A673 (cell line): ENCODE data around the gene GSC2. TPM values are rescaled to one million over a fixed set of nuclear protein-coding genes. Genes with fewer than 3 reads are reported as not detected.

ENCODE experiments used
- BruUV-seq: library from RNA; stranded (reverse); fragments of 400-500 nt; replicated peaks from 2 replicates; lab custom pipeline; 2021; lab: Mats Ljungman, UMichigan
- CTCF ChIA-PET: fragments of 300-600 bp; sonication (Branson Sonifier 250); formaldehyde crosslinking; loops from one replicate; lab custom pipeline; 2022; ENCODE audit warnings: antibody characterized with exemption; lab: Charles Lee
- POLR2A ChIA-PET: fragments of 300-600 bp; sonication (Branson Sonifier 250); formaldehyde crosslinking; loops from one replicate; lab custom pipeline; 2022; ENCODE audit warnings: antibody characterized with exemption; ENCODE audit not compliant: low non-redundant PET; lab: Charles Lee
- DNase-seq: peaks from one replicate; pipeline ENCODE4 v3.0.0-alpha.2; 2015; ENCODE audit warnings: low spot score
- H3K27ac ChIP-seq: fragments of 200-600 bp; sonication (generic); 2 replicates; pipeline ENCODE4 v1.5.1; 2016; ENCODE audit warnings: mixed run types, low read depth, mild to moderate bottlenecking, mixed read lengths, antibody characterized with exemption, low read length; ENCODE audit not compliant: poor library complexity, severe bottlenecking
- H3K27me3 ChIP-seq: fragments of 200-600 bp; sonication (generic); replicated peaks from 2 replicates; pipeline ENCODE4 v1.6.1; 2017; ENCODE audit warnings: mixed run types, low read depth, mild to moderate bottlenecking, mixed read lengths, antibody characterized with exemption, low read length; ENCODE audit not compliant: insufficient read depth, poor library complexity
- H3K36me3 ChIP-seq: fragments of 200-600 bp; sonication (generic); 2 replicates; pipeline ENCODE4 v1.6.1; 2016; ENCODE audit warnings: mixed run types, mild to moderate bottlenecking, mixed read lengths, antibody characterized with exemption, low read length; ENCODE audit not compliant: insufficient read depth, poor library complexity, severe bottlenecking
- H3K4me1 ChIP-seq: fragments of 200-600 bp; sonication (generic); 2 replicates; pipeline ENCODE4 v1.6.1; 2017; ENCODE audit warnings: mixed run types, mild to moderate bottlenecking, mixed read lengths, antibody characterized with exemption, low read length; ENCODE audit not compliant: insufficient read depth, poor library complexity, severe bottlenecking
- H3K4me3 ChIP-seq: fragments of 200-600 bp; sonication (generic); 2 replicates; pipeline ENCODE4 v1.5.1; 2016; ENCODE audit warnings: low read depth, mixed run types, mild to moderate bottlenecking, mixed read lengths, low read length; ENCODE audit not compliant: poor library complexity, severe bottlenecking
- H3K9me3 ChIP-seq: fragments of 200-600 bp; sonication (generic); 2 replicates; pipeline ENCODE4 v1.6.1; 2016; ENCODE audit warnings: mixed run types, low read depth, mild to moderate bottlenecking, mixed read lengths, antibody characterized with exemption, low read length; ENCODE audit not compliant: poor library complexity, severe bottlenecking
- CTCF ChIP-seq: fragments of 300-800, 200-600 bp; sonication (generic); conservative IDR thresholded peaks from 2 replicates; pipeline ENCODE4 v1.5.1; 2017; ENCODE audit warnings: low read depth, mild to moderate bottlenecking, antibody characterized with exemption, low read length, moderate library complexity, mixed read lengths
- EZH2 ChIP-seq: fragments of 200-600 bp; sonication (generic); IDR thresholded peaks from 2 replicates; pipeline ENCODE4 v1.6.1; 2017; ENCODE audit warnings: borderline replicate concordance, low read depth, mild to moderate bottlenecking, mixed read lengths, antibody characterized with exemption, low read length; ENCODE audit not compliant: poor library complexity, severe bottlenecking
- intact Hi-C: fragments of 100-400 bp; cut with micrococcal nuclease; formaldehyde crosslinking; loops from one replicate; pipeline ENCODE4 v1.10.0; 2022; ENCODE audit not compliant: unreplicated experiment
- total RNA-seq: library from RNA; stranded (reverse); gene quantifications from 2 replicates; pipeline ENCODE4 v1.2.3, GENCODE V29; 2021

GSC2 gene
- total RNA-seq, 1 experiment from 2014 or later = not detected

GRCh38 chr22:19125474-19126308 is 24.4 kb downstream of the GSC2 start:
- Histone ChIP-seq H3K4me1 (peaks cover 11% of the 10 kb centered on the region), H3K9me3 (no peaks in the 10 kb centered on the region), H3K4me3 (no peak overlapping the region), H3K27me3 (no peaks in the 10 kb centered on the region), H3K36me3 (no peaks in the 10 kb centered on the region), H3K27ac (no peak overlapping the region)
- TF ChIP-seq EZH2 = no peak
- TF ChIP-seq CTCF = no peak
- ChIA-PET POLR2A (no interaction called here), CTCF (no interaction called here)
- no TSS peak for BruUV-seq
- no peak for DNase-seq
- intact Hi-C loops = no loop called here

DNA sequence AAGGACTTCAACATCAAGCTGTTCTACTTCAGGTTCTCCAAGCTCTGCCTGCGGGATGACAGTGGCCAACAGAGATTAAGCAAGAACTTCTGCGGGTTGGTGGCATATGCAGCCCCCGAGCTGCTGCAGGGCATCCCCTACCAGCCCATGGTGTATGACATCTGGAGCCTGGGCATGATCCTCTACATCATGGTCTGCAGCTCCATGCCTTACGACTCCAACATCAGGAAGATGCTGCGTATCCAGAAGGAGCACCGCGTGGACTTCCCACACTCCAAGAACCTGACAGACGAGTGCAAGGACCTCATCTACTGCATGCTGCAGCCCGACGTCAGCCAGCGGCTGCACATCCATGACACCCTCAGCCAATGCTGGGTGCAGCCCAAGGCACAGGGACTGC is 25.1 kb downstream of the GSC2 start:
- TF ChIP-seq EZH2 (no peak), CTCF (no peak)
- DNase-seq = no peak
- intact Hi-C loops = no loop called here
- no TSS peak for BruUV-seq
- Histone ChIP-seq H3K9me3 (no peaks in the 10 kb centered on the region), H3K4me3 (no peak overlapping the region), H3K27ac (no peak overlapping the region), H3K4me1 (peaks cover 13% of the 10 kb centered on the region), H3K36me3 (peaks cover 2% of the 10 kb centered on the region), H3K27me3 (no peaks in the 10 kb centered on the region)
- CTCF ChIA-PET = no interaction called here
- POLR2A ChIA-PET = interaction anchor here (0.6 kb wide), 1 partner anchor 40 kb away, joined by 5 read pairs; no protein-coding TSS in a partner anchor

DNA sequence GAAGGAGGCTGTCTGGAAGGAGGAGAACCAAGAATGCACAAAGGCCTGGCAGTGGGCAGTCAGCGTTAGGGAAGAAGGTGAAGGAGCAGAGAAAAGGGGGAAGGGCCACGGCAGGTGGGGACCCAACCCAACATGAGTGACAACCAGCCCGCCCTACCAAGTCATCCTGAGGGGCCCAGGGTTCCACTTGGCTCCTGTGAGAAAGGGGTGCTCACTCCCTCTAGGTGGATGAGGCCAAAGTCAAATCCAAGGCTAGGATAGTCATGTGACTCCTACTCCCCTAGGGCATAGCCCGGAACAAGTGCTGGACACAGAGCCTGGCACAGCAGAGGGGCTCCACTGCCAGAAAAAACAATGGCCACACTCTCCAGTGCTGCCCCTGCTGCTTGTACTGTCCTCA is 25.7 kb downstream of the GSC2 start:
- H3K36me3 ChIP-seq = peaks cover 2% of the 10 kb centered on the region
- no TSS peak for BruUV-seq
- peaks cover 13% of the 10 kb centered on the region for H3K4me1 ChIP-seq
- no peak overlapping the region for H3K4me3 ChIP-seq
- H3K27ac ChIP-seq = no peak overlapping the region
- no peaks in the 10 kb centered on the region for H3K9me3 ChIP-seq
- POLR2A ChIA-PET = interaction anchor here (0.6 kb wide), 1 partner anchor 41 kb away, joined by 5 read pairs; no protein-coding TSS in a partner anchor
- DNase-seq = no peak
- H3K27me3 ChIP-seq = no peaks in the 10 kb centered on the region
- TF ChIP-seq EZH2 (no peak), CTCF (no peak)
- intact Hi-C loops = no loop called here
- CTCF ChIA-PET = no interaction called here
